GM19455 (cell line): Measurements from ENCODE around the gene NNAT.
"Not testable (repeated sequence)": the region's sequence is repeated elsewhere in the genome, so short reads cannot be mapped to it uniquely, and the experiment has no call there.

Source experiments
- ATAC-seq: cut with Tn5 transposase; IDR thresholded peaks from one replicate; pipeline ENCODE4 v1.9.1; 2021; ENCODE audit not compliant: unreplicated experiment

NNAT gene

GRCh38 chr20:37521061-37521771 is at the start of gene NNAT:
NNAT (plus strand) TSS chr20:37521250; CDS start chr20:37521332, 82 bp downstream.
- no peak for ATAC-seq

- ATAC-seq, result no peak
Observed at GRCh38 chr20:37471741-37472235, 49.3 kb upstream of the NNAT start.

- not testable (repeated sequence) for ATAC-seq
Observed at GRCh38 chr20:37472435-37472834, 48.6 kb upstream of the NNAT start.

GRCh38 chr20:37473249-37474000 is 47.6 kb upstream of the NNAT start:
- no peak for ATAC-seq

- ATAC-seq, result no peak
Observed at GRCh38 chr20:37474386-37474785, 46.7 kb upstream of the NNAT start.

- no peak for ATAC-seq
Observed at GRCh38 chr20:37475252-37475651, 45.8 kb upstream of the NNAT start.

- ATAC-seq, result no peak
Observed at GRCh38 chr20:37477041-37477440, 44.0 kb upstream of the NNAT start.

GRCh38 chr20:37479266-37479665 is 41.8 kb upstream of the NNAT start:
- no peak for ATAC-seq

- ATAC-seq, result no peak
Observed at GRCh38 chr20:37479925-37480691, 40.9 kb upstream of the NNAT start.

- no peak for ATAC-seq
Observed at GRCh38 chr20:37480919-37481318, 40.1 kb upstream of the NNAT start.

GRCh38 chr20:37481610-37482009 is 39.4 kb upstream of the NNAT start:
- ATAC-seq, result no peak

GRCh38 chr20:37484331-37484730 is 36.7 kb upstream of the NNAT start:
- no peak for ATAC-seq

- ATAC-seq, result not testable (repeated sequence)
Observed at GRCh38 chr20:37486209-37486608, 34.8 kb upstream of the NNAT start.

GRCh38 chr20:37490663-37491350 is 30.2 kb upstream of the NNAT start:
- no peak for ATAC-seq

- ATAC-seq, result no peak
Observed at GRCh38 chr20:37492096-37492625, 28.9 kb upstream of the NNAT start.

GRCh38 chr20:37492945-37493344 is 28.1 kb upstream of the NNAT start:
- no peak for ATAC-seq

GRCh38 chr20:37494301-37494700 is 26.7 kb upstream of the NNAT start:
- ATAC-seq, result no peak

- no peak for ATAC-seq
Observed at GRCh38 chr20:37494796-37495195, 26.3 kb upstream of the NNAT start.

GRCh38 chr20:37498066-37498665 is 22.9 kb upstream of the NNAT start:
- ATAC-seq, result no peak

GRCh38 chr20:37500311-37500710 is 20.7 kb upstream of the NNAT start:
- ATAC-seq, result no peak
